NT2/D1 (cell line): ENCODE measurements around the gene TNFRSF12A.

Source experiments
- SUZ12 ChIP-seq: IDR thresholded peaks from 2 replicates; pipeline ENCODE4 v1.6.1; 2011; ENCODE audit not compliant: insufficient read length, insufficient read depth; ENCODE audit errors: extremely low read depth
- ZNF274 ChIP-seq: IDR thresholded peaks from 2 replicates; pipeline ENCODE4 v1.6.1; 2011; ENCODE audit warnings: mild to moderate bottlenecking, low read depth, low read length

DNA sequence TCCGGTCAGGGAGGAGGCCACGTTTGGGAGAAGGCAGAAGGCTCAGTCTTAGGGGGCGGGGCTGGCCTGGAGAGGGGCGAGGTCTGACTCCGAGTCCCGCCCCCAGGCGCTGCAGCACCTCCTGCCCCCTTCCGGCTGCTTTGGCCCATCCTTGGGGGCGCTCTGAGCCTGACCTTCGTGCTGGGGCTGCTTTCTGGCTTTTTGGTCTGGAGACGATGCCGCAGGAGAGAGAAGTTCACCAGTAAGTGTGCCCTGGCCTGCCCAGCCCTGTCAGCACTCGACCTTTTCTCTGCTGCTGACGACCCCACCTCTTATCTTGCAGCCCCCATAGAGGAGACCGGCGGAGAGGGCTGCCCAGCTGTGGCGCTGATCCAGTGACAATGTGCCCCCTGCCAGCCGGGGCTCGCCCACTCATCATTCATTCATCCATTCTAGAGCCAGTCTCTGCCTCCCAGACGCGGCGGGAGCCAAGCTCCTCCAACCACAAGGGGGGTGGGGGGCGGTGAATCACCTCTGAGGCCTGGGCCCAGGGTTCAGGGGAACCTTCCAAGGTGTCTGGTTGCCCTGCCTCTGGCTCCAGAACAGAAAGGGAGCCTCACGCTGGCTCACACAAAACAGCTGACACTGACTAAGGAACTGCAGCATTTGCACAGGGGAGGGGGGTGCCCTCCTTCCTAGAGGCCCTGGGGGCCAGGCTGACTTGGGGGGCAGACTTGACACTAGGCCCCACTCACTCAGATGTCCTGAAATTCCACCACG lies 1.5 kb downstream of the TNFRSF12A start:
- TF ChIP-seq ZNF274 (no peak), SUZ12 (no peak)
